Mucosa of descending colon (tissue), 3 donors: ENCODE results near the gene PIRT. TPM values are rescaled to one million over a fixed set of nuclear protein-coding genes. Genes with fewer than 3 reads are reported as not detected.

Source experiments
- ATAC-seq: fragments of 200-7000 bp; cut with Tn5 transposase; one replicate; pipeline ENCODE4 v1.9.1; 2020; ENCODE audit warnings: mild to moderate bottlenecking, moderate library complexity
- DNase-seq, 3 donors: peaks; one replicate each; pipeline ENCODE4 v3.0.0-alpha.2; 2020
- H3K36me3 ChIP-seq: fragments of 200-600 bp; one replicate; pipeline ENCODE4 v1.8.0; 2021; ENCODE audit warnings: low read depth, mild to moderate bottlenecking
- H3K4me1 ChIP-seq: fragments of 200-600 bp; one replicate; pipeline ENCODE4 v1.8.0; 2021; ENCODE audit warnings: low read depth, mild to moderate bottlenecking
- H3K4me3 ChIP-seq: fragments of 200-600 bp; one replicate; pipeline ENCODE4 v1.8.0; 2021; ENCODE audit warnings: mild to moderate bottlenecking
- H3K9me3 ChIP-seq: fragments of 200-600 bp; one replicate; pipeline ENCODE4 v1.8.0; 2021; ENCODE audit warnings: mild to moderate bottlenecking
- CTCF ChIP-seq: fragments of 200-600 bp; IDR thresholded peaks from one replicate; pipeline ENCODE4 v1.8.0; 2022; ENCODE audit warnings: antibody characterized with exemption, mild to moderate bottlenecking
- intact Hi-C, 2 donors: fragments of 100-400 bp; cut with DNase I in 1 of 2; cut with micrococcal nuclease in 1 of 2; formaldehyde crosslinking; loops; one replicate each; pipeline versions ENCODE4 v1.11.0 to v1.11.1; 2022; cut with DNase I, micrococcal nuclease
- total RNA-seq, 3 donors: library from RNA; stranded (reverse); fragmentation: NEBNext Ultra II Directional in 2 of 3; extraction: Animal tissue kit (Norgen Biotek cat#: 25700) in 2 of 3; gene quantifications; one replicate each; pipeline versions ENCODE4 v1.2.1 to v1.2.4, GENCODE V29; 2021 to 2023
- donor health status: DM: no; HTN: no; CAD: no; lungs with moderate emphysema.
- donor health status: DM: no; HTN: no; CAD: no.
- donor health status: DM: no; HTN: yes; CAD: no.

The PIRT gene
- total RNA-seq, 3 donors from 2014 or later = 0.55 to 7.6 (median 1.1) TPM

- H3K36me3 ChIP-seq = no peaks in the 10 kb centered on the region
- ATAC-seq (no peak), DNase-seq (no peak)
- no peak for TF ChIP-seq CTCF
- intact Hi-C loops = loop anchor here in 1 of 2 donors (10.0 kb wide), 1 partner anchor 101 kb away; no protein-coding TSS in a partner anchor
- peaks cover 3% of the 10 kb centered on the region for H3K4me1 ChIP-seq
- no peak overlapping the region for H3K4me3 ChIP-seq
- no peaks in the 10 kb centered on the region for H3K9me3 ChIP-seq
Measured at GRCh38 chr17:10845388-10845751, 7.5 kb upstream of the PIRT start.

- no peaks in the 10 kb centered on the region for H3K36me3 ChIP-seq
- no peaks in the 10 kb centered on the region for H3K9me3 ChIP-seq
- ATAC-seq (peak; percentile 97), DNase-seq (peak; percentile 88 to 91 (median 89))
- H3K4me3 ChIP-seq = no peak overlapping the region
- TF ChIP-seq CTCF = peak; percentile 85
- H3K4me1 ChIP-seq = peaks cover 3% of the 10 kb centered on the region
- intact Hi-C loops = loop anchor here (5.0 to 10.0 kb wide), 4 partner anchors 48 to 198 kb away; no protein-coding TSS in a partner anchor
Measured at GRCh38 chr17:10844621-10845387, 6.9 kb upstream of the PIRT start.

GRCh38 chr17:10843811-10844210 is 5.9 kb upstream of the PIRT start:
- H3K36me3 ChIP-seq = no peaks in the 10 kb centered on the region
- H3K4me3 ChIP-seq = no peak overlapping the region
- peaks cover 3% of the 10 kb centered on the region for H3K4me1 ChIP-seq
- H3K9me3 ChIP-seq = no peaks in the 10 kb centered on the region
- TF ChIP-seq CTCF = no peak
- intact Hi-C loops = loop anchor here (5.0 to 10.0 kb wide), 4 partner anchors 47 to 197 kb away; no protein-coding TSS in a partner anchor
- peak in 2 of 3 donors; percentile 67 to 68 for DNase-seq
- peak; percentile 59 for ATAC-seq

- DNase-seq = no peak
- TF ChIP-seq CTCF = no peak
- Histone ChIP-seq H3K36me3 (no peaks in the 10 kb centered on the region), H3K9me3 (no peaks in the 10 kb centered on the region), H3K4me1 (peaks cover 4% of the 10 kb centered on the region), H3K4me3 (no peak overlapping the region)
- no peak for ATAC-seq
- intact Hi-C loops = loop anchor here (5.0 to 10.0 kb wide), 4 partner anchors 45 to 195 kb away; no protein-coding TSS in a partner anchor
Measured at GRCh38 chr17:10842658-10843057, 4.8 kb upstream of the PIRT start.

GRCh38 chr17:10838682-10839081 is 795 bp upstream of the PIRT start:
- Histone ChIP-seq H3K9me3 (no peaks in the 10 kb centered on the region), H3K36me3 (no peaks in the 10 kb centered on the region), H3K4me1 (peaks cover 6% of the 10 kb centered on the region), H3K4me3 (no peak overlapping the region)
- DNase-seq = no peak
- intact Hi-C loops = no loop called here
- no peak for TF ChIP-seq CTCF
- no peak for ATAC-seq
